22Rv1 (cell line): ENCODE data around the gene SH3GL1.

Experiments
- ZFX ChIP-seq: fragments of 450-650 bp; IDR thresholded peaks from 2 replicates; pipeline ENCODE4 v1.6.1; 2017; ENCODE audit warnings: antibody characterized with exemption, borderline replicate concordance
- TF ChIP-seq, protein P1 (sequence below): fragments of 450-650 bp; IDR thresholded peaks from 2 replicates; pipeline ENCODE4 v1.5.1; 2017; ENCODE audit warnings: mild to moderate bottlenecking

DNA sequence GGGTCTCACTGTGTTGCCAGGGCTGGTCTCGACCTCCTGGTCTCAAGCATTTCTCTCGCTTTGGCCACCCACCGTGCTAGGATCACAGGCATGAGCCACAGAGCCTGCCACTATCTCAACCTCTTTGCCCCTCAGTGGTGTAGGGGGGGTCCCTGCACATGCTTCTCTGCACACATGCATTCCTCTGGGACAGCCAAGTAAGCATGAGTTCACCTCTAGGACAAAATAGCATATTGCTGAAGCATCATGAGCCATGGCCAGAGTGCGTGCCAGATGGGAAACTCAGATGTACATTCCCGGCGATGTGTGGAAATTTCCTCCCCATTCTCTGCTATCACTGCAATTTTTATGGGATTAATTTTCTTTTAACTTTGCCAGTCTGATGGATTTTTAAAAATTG, 25.2 kb upstream of the SH3GL1 start:
- TF ChIP-seq, protein P1, sequence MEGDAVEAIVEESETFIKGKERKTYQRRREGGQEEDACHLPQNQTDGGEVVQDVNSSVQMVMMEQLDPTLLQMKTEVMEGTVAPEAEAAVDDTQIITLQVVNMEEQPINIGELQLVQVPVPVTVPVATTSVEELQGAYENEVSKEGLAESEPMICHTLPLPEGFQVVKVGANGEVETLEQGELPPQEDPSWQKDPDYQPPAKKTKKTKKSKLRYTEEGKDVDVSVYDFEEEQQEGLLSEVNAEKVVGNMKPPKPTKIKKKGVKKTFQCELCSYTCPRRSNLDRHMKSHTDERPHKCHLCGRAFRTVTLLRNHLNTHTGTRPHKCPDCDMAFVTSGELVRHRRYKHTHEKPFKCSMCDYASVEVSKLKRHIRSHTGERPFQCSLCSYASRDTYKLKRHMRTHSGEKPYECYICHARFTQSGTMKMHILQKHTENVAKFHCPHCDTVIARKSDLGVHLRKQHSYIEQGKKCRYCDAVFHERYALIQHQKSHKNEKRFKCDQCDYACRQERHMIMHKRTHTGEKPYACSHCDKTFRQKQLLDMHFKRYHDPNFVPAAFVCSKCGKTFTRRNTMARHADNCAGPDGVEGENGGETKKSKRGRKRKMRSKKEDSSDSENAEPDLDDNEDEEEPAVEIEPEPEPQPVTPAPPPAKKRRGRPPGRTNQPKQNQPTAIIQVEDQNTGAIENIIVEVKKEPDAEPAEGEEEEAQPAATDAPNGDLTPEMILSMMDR = no peak
- TF ChIP-seq ZFX = no peak
